HepG2 (cell line): ENCODE data around the gene DTYMK. TPM values are rescaled to one million over a fixed set of nuclear protein-coding genes. Genes with fewer than 3 reads are reported as not detected.

Experiments
- ESRRA ChIP-seq: sonication (generic); formaldehyde crosslinking; IDR thresholded peaks from 2 replicates; pipeline ENCODE4 v1.5.1; 2020; ENCODE audit warnings: mild to moderate bottlenecking, low read depth, missing genetic modification reagents
- EZH2 ChIP-seq: conservative IDR thresholded peaks from 2 replicates; pipeline ENCODE4 v1.6.1; 2012; ENCODE audit warnings: mild to moderate bottlenecking, low read depth, low read length, moderate library complexity
- GABPB1 ChIP-seq: IDR thresholded peaks from 2 replicates; pipeline ENCODE4 v1.6.1; 2016; ENCODE audit warnings: mild to moderate bottlenecking, missing genetic modification reagents, moderate library complexity, missing compliant biosample characterization
- GATAD1 ChIP-seq: IDR thresholded peaks from 2 replicates; pipeline ENCODE4 v1.6.1; 2016; ENCODE audit warnings: missing genetic modification reagents, missing compliant biosample characterization
- KMT2B ChIP-seq: IDR thresholded peaks from 2 replicates; pipeline ENCODE4 v1.6.1; 2016; ENCODE audit warnings: missing genetic modification reagents, missing compliant biosample characterization
- LRRFIP1 ChIP-seq: sonication (generic); formaldehyde crosslinking; conservative IDR thresholded peaks from 2 replicates; pipeline ENCODE4 v1.4.0; 2020; ENCODE audit warnings: missing genetic modification reagents
- RXRB ChIP-seq: IDR thresholded peaks from 2 replicates; pipeline ENCODE4 v1.6.1; 2016; ENCODE audit warnings: borderline replicate concordance, missing genetic modification reagents, missing compliant biosample characterization
- SATB2 ChIP-seq: sonication (generic); formaldehyde crosslinking; IDR thresholded peaks from 2 replicates; pipeline ENCODE4 v1.5.0; 2020; ENCODE audit warnings: missing genetic modification reagents
- U2AF2 ChIP-seq: fragments of 200-400 bp; formaldehyde crosslinking; IDR thresholded peaks from 2 replicates; pipeline ENCODE4 v1.6.1; 2017; ENCODE audit warnings: low read depth, mild to moderate bottlenecking, low read length
- ZBTB42 ChIP-seq: sonication (generic); formaldehyde crosslinking; IDR thresholded peaks from 2 replicates; pipeline ENCODE4 v1.5.0; 2020; ENCODE audit warnings: mild to moderate bottlenecking, missing genetic modification reagents
- ZBTB46 ChIP-seq: sonication (generic); formaldehyde crosslinking; IDR thresholded peaks from 2 replicates; pipeline ENCODE4 v1.4.0; 2020; ENCODE audit warnings: mild to moderate bottlenecking, missing genetic modification reagents, borderline replicate concordance
- ZEB1 ChIP-seq: IDR thresholded peaks from 2 replicates; pipeline ENCODE4 v1.6.1; 2012; ENCODE audit warnings: mild to moderate bottlenecking, low read depth, inconsistent platforms; ENCODE audit not compliant: insufficient replicate concordance
- ZFP91 ChIP-seq: sonication (generic); formaldehyde crosslinking; IDR thresholded peaks from 2 replicates; pipeline ENCODE4 v1.9.0; 2022; ENCODE audit warnings: missing genetic modification reagents, mild to moderate bottlenecking, borderline replicate concordance
- ZNF496 ChIP-seq: sonication (generic); formaldehyde crosslinking; IDR thresholded peaks from 2 replicates; pipeline ENCODE4 v1.8.1; 2023; ENCODE audit warnings: mild to moderate bottlenecking, moderate library complexity, missing genetic modification reagents; ENCODE audit not compliant: insufficient replicate concordance
- ZNF687 ChIP-seq: sonication (generic); formaldehyde crosslinking; IDR thresholded peaks from 2 replicates; pipeline ENCODE4 v1.5.1; 2020; ENCODE audit warnings: mild to moderate bottlenecking, missing genetic modification reagents, moderate library complexity
- ZSCAN12 ChIP-seq: sonication (generic); formaldehyde crosslinking; IDR thresholded peaks from 2 replicates; pipeline ENCODE4 v1.9.0; 2021; ENCODE audit warnings: mild to moderate bottlenecking, missing genetic modification reagents
- ZSCAN29 ChIP-seq: sonication (generic); formaldehyde crosslinking; conservative IDR thresholded peaks from 2 replicates; pipeline ENCODE4 v1.4.0; 2020; ENCODE audit warnings: mild to moderate bottlenecking, missing genetic modification reagents
- polyA plus RNA-seq, 8 experiments: library from polyadenylated mRNA; depleted of rRNA in 3 of 8; stranded (reverse) in 7 of 8; unstranded in 1 of 8; fragments of >200 nt; fragmentation: Illumina TruSeq in 4 of 8; extraction: Trizol in 4 of 8; gene quantifications; 2 replicates each; pipeline versions ENCODE4 v1.2.1 to v1.2.3, GENCODE V29; 2011 to 2016; ENCODE audit warnings: low read depth in 4 of 8, missing spikeins in 1 of 8, mixed read lengths in 1 of 8; ENCODE audit not compliant: insufficient read depth in 1 of 8
- total RNA-seq, 5 experiments: library from RNA; depleted of rRNA; stranded (reverse); fragments of >200 nt; fragmentation: Illumina TruSeq; extraction: Trizol; gene quantifications; 2 replicates each; pipeline ENCODE4 v1.2.3, GENCODE V29; 2016; ENCODE audit warnings: low read depth in 1 of 5

Gene DTYMK
- total and polyA plus RNA-seq, 2 of the 13 experiments (the other 11 are each of a cell fraction or from before 2014, with no cell fraction given), result 57.5 to 134 TPM

GRCh38 chr2:241724259-241724974 lies 37.8 kb upstream of the DTYMK start (continued):
- TF ChIP-seq ZSCAN29 (CRISPR knock-in tag) (no peak), ZSCAN12 (CRISPR knock-in tag) (no peak), RXRB (CRISPR knock-in tag) (no peak), ESRRA (CRISPR knock-in tag) (no peak), GATAD1 (peak; percentile 40; the same call in 1 of the 2 replicates), LRRFIP1 (CRISPR knock-in tag) (no peak), ZBTB46 (CRISPR knock-in tag) (no peak), U2AF2 (no peak), ZEB1 (no peak), ZNF687 (CRISPR knock-in tag) (peak; percentile 46), KMT2B (no peak), ZBTB42 (CRISPR knock-in tag) (no peak), EZH2 (no peak), GABPB1 (CRISPR knock-in tag) (peak; percentile 22; the same call in 1 of the 2 replicates), ZFP91 (CRISPR knock-in tag) (peak; percentile 27; the same call in 1 of the 2 replicates), SATB2 (CRISPR knock-in tag) (no peak), ZNF496 (no peak)
